HG02884 (cell line): ENCODE results near the gene SPINT1.

Experiments
- ATAC-seq: cut with Tn5 transposase; IDR thresholded peaks from one replicate; pipeline ENCODE4 v1.9.1; 2021; ENCODE audit warnings: mild to moderate bottlenecking, moderate library complexity; ENCODE audit not compliant: unreplicated experiment

Gene SPINT1

GRCh38 chr15:40828447-40829036 lies 15.3 kb upstream of the SPINT1 start, which contains the start of gene PPP1R14D:
PPP1R14D (minus strand) TSS chr15:40828708; CDS start chr15:40828641, 67 bp downstream.
- ATAC-seq: no peak

GRCh38 chr15:40829115-40829514 lies 14.7 kb upstream of the SPINT1 start:
- ATAC-seq: no peak

GRCh38 chr15:40830884-40831283 lies 13.0 kb upstream of the SPINT1 start:
- ATAC-seq: no peak

GRCh38 chr15:40831861-40832260 lies 12.0 kb upstream of the SPINT1 start:
- no peak for ATAC-seq

- no peak for ATAC-seq
Observed at GRCh38 chr15:40832903-40833302, 10.9 kb upstream of the SPINT1 start.

DNA sequence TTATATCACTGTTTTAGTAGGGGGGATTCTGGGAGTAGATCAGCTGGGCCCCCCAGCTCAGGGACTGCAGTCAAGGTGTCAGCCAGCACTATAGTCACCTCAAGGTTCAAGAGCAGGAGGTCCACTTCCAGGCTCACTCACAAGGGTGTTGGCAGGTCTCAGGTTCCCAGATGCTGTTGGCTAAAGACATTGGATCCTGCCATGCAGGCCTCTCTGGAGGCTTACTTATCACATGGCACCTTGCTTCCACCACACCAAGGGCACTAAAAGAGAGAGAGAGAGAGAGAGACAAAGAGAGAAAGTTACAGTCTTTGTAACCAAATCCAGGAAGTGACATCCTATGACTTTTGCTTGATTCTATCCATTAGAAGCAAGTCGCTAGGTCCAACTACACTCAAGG lies 7.8 kb upstream of the SPINT1 start:
- ATAC-seq: no peak

GRCh38 chr15:40838756-40839155 lies 5.1 kb upstream of the SPINT1 start:
- no peak for ATAC-seq

DNA sequence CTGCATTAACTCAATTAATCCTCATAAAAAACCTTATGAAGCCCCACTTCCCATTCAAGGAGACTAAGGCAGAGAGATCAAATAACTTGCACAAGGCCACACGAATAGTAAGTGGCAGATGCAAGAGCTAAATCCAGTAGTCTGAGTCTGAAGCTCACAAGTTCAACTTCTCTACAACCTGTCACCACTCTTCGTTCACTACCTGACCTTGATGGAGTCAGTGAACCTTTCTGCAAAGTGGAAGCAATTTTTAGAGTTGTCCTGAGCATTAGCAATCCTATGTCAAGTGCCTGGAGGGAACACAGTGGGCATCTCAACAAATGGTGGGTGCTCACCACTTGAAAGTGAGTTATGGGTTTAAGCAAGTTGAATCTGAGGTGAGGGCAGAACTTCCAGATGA lies 2.1 kb upstream of the SPINT1 start:
- no peak for ATAC-seq

DNA sequence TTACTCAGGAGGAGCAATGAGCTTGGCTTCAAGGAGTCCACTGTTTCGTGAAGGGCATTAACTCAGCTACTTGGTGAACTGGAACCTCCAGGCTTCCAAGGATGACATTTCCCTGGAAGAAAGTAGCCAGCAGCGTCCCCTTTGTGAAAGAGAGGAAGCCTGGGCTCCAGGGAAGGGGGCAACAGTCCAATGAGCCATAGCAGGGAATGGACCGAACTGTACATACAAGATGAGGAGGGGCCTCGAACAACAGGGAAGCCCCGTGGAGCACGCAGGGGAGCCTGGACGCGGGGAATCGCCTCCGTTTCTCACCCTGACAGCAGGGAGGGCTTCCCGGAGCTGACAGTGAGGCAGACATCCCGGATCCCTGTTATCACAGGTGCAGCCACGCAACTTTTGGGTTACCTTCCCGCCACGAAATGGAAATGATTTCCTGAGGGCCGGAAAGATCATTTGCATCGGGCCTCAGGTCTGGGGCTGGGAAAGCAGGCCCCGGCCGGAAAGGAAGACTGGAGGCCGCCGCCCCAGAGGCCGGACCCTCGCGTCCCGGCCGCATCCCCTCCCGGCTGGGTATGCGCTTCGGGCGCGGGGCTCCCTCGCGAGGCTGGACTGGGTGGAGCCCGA lies 475 bp upstream of the SPINT1 start:
- ATAC-seq: no peak

- ATAC-seq: no peak
Observed at GRCh38 chr15:40844696-40845030, 815 bp downstream of the SPINT1 start.

GRCh38 chr15:40845036-40845435 lies 1.2 kb downstream of the SPINT1 start:
- no peak for ATAC-seq

- no peak for ATAC-seq
Observed at GRCh38 chr15:40845511-40846284, 1.9 kb downstream of the SPINT1 start.

- no peak for ATAC-seq
Observed at GRCh38 chr15:40846841-40847222, 3.0 kb downstream of the SPINT1 start.

- ATAC-seq: no peak
Observed at GRCh38 chr15:40847223-40847961, 3.5 kb downstream of the SPINT1 start.

- ATAC-seq: no peak
Observed at GRCh38 chr15:40850576-40851112, 6.8 kb downstream of the SPINT1 start.

- no peak for ATAC-seq
Observed at GRCh38 chr15:40852529-40852928, 8.7 kb downstream of the SPINT1 start.

GRCh38 chr15:40853241-40853890 lies 9.5 kb downstream of the SPINT1 start:
- no peak for ATAC-seq

GRCh38 chr15:40854161-40854560 lies 10.3 kb downstream of the SPINT1 start:
- no peak for ATAC-seq

DNA sequence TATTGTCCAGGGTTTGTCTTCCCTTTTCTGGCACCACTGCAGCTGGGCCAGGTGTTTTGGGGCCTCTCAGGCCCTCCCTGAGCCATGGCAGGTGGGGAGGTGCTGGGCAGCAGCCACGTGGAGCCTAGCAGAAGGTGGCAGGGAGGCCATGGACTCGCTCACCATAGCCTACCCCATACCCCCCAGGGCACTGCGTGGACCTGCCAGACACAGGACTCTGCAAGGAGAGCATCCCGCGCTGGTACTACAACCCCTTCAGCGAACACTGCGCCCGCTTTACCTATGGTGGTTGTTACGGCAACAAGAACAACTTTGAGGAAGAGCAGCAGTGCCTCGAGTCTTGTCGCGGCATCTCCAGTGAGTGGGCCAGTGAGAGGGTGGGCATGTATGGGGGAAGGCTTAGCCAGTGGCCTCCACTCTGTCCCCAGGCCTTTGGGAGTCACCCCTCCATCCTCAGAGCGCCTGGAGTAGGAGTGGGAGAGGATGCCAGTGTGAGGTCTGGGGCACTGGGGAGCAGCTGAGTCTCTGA lies 11.9 kb downstream of the SPINT1 start:
- ATAC-seq: no peak

DNA sequence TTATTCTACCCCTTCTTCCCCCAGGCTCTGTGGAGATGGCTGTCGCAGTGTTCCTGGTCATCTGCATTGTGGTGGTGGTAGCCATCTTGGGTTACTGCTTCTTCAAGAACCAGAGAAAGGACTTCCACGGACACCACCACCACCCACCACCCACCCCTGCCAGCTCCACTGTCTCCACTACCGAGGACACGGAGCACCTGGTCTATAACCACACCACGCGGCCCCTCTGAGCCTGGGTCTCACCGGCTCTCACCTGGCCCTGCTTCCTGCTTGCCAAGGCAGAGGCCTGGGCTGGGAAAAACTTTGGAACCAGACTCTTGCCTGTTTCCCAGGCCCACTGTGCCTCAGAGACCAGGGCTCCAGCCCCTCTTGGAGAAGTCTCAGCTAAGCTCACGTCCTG lies 12.9 kb downstream of the SPINT1 start:
- ATAC-seq: no peak
